ENCODE data around the gene RIMBP2. TPM values are rescaled to one million over a fixed set of nuclear protein-coding genes. Genes with fewer than 3 reads are reported as not detected.

Gene RIMBP2
- total and polyA plus RNA-seq, 2 experiments from 2014 or later: 0.31 to 0.37 TPM

DNA sequence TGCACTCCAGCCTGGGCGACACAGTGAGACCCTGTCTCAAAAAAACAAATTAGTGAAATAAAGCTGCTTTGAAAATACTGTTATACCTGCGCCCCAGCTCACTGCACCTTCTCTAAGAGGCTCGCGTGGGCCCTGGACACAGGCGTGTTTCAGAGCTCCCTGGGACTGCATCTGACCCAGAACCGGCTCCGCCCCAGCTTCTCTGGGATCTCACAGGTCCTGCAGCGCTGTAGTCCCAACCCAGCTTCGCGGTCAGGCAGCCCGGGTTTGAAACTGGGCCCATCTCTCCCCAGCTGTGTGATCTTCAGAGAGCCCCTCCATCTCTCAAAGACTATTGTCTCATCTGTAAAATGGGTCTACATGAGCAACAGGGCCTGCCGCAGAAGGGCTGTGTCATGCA lies 7.5 kb downstream of the RIMBP2 start:
- Mint-ChIP-seq H3K9me3 (peaks cover 86% of the 10 kb centered on the region), H3K4me1 (peaks cover 7% of the 10 kb centered on the region; the same call in 2 of the 3 replicates), H3K27ac (no peak overlapping the region), H3K36me3 (ENCODE audit: low read depth) (peaks cover 35% of the 10 kb centered on the region), H3K27me3 (ENCODE audit: insufficient read depth, low read depth, poor library complexity) (peaks cover 20% of the 10 kb centered on the region), H3K4me3 (no peak overlapping the region)
- Histone ChIP-seq H3K4me3 (no peak overlapping the region), H3K27me3 (ENCODE audit: insufficient read depth) (peaks cover 16% of the 10 kb centered on the region), H4K20me1 (replicated peaks; ENCODE audit: insufficient read depth) (no peaks in the 10 kb centered on the region), H2AFZ (no peak overlapping the region), H3K4me2 (no peak overlapping the region), H3K27ac (ENCODE audit: low read depth) (no peak overlapping the region), H3F3A (replicated peaks; ENCODE audit: low read depth) (no peaks in the 10 kb centered on the region), H3K36me3 (ENCODE audit: insufficient read depth) (no peaks in the 10 kb centered on the region), H3K4me1 (ENCODE audit: insufficient read depth) (no peaks in the 10 kb centered on the region), H3K79me2 (replicated peaks; ENCODE audit: insufficient read depth) (no peaks in the 10 kb centered on the region), H3K9me2 (ENCODE audit: insufficient read depth) (no peaks in the 10 kb centered on the region)
- no peak for DNase-seq (ENCODE audit: low spot score)
- ATAC-seq: no peak
- TF ChIP-seq POLR2AphosphoS5 (IDR thresholded peaks at IDR 0.05; ENCODE audit: low read depth): no peak
- TF ChIP-seq CREB1 (CRISPR knock-in tag; IDR thresholded peaks at IDR 0.05; ENCODE audit: low read depth): no peak
- TF ChIP-seq EZH2phosphoT487 (IDR thresholded peaks at IDR 0.05; ENCODE audit: unreplicated experiment): no peak
- no peak for TF ChIP-seq ZNF331 (CRISPR knock-in tag; IDR thresholded peaks at IDR 0.05; ENCODE audit: low read depth)
- TF ChIP-seq, protein P1, sequence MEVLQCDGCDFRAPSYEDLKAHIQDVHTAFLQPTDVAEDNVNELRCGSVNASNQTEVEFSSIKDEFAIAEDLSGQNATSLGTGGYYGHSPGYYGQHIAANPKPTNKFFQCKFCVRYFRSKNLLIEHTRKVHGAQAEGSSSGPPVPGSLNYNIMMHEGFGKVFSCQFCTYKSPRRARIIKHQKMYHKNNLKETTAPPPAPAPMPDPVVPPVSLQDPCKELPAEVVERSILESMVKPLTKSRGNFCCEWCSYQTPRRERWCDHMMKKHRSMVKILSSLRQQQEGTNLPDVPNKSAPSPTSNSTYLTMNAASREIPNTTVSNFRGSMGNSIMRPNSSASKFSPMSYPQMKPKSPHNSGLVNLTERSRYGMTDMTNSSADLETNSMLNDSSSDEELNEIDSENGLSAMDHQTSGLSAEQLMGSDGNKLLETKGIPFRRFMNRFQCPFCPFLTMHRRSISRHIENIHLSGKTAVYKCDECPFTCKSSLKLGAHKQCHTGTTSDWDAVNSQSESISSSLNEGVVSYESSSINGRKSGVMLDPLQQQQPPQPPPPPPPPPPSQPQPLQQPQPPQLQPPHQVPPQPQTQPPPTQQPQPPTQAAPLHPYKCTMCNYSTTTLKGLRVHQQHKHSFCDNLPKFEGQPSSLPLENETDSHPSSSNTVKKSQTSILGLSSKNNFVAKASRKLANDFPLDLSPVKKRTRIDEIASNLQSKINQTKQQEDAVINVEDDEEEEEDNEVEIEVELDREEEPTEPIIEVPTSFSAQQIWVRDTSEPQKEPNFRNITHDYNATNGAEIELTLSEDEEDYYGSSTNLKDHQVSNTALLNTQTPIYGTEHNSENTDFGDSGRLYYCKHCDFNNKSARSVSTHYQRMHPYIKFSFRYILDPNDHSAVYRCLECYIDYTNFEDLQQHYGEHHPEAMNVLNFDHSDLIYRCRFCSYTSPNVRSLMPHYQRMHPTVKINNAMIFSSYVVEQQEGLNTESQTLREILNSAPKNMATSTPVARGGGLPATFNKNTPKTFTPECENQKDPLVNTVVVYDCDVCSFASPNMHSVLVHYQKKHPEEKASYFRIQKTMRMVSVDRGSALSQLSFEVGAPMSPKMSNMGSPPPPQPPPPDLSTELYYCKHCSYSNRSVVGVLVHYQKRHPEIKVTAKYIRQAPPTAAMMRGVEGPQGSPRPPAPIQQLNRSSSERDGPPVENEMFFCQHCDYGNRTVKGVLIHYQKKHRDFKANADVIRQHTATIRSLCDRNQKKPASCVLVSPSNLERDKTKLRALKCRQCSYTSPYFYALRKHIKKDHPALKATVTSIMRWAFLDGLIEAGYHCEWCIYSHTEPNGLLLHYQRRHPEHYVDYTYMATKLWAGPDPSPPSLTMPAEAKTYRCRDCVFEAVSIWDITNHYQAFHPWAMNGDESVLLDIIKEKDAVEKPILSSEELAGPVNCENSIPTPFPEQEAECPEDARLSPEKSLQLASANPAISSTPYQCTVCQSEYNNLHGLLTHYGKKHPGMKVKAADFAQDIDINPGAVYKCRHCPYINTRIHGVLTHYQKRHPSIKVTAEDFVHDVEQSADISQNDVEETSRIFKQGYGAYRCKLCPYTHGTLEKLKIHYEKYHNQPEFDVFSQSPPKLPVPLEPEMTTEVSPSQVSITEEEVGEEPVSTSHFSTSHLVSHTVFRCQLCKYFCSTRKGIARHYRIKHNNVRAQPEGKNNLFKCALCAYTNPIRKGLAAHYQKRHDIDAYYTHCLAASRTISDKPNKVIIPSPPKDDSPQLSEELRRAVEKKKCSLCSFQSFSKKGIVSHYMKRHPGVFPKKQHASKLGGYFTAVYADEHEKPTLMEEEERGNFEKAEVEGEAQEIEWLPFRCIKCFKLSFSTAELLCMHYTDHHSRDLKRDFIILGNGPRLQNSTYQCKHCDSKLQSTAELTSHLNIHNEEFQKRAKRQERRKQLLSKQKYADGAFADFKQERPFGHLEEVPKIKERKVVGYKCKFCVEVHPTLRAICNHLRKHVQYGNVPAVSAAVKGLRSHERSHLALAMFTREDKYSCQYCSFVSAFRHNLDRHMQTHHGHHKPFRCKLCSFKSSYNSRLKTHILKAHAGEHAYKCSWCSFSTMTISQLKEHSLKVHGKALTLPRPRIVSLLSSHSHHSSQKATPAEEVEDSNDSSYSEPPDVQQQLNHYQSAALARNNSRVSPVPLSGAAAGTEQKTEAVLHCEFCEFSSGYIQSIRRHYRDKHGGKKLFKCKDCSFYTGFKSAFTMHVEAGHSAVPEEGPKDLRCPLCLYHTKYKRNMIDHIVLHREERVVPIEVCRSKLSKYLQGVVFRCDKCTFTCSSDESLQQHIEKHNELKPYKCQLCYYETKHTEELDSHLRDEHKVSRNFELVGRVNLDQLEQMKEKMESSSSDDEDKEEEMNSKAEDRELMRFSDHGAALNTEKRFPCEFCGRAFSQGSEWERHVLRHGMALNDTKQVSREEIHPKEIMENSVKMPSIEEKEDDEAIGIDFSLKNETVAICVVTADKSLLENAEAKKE (CRISPR knock-in tag; IDR thresholded peaks at IDR 0.05): no peak
- TF ChIP-seq, protein P2, sequence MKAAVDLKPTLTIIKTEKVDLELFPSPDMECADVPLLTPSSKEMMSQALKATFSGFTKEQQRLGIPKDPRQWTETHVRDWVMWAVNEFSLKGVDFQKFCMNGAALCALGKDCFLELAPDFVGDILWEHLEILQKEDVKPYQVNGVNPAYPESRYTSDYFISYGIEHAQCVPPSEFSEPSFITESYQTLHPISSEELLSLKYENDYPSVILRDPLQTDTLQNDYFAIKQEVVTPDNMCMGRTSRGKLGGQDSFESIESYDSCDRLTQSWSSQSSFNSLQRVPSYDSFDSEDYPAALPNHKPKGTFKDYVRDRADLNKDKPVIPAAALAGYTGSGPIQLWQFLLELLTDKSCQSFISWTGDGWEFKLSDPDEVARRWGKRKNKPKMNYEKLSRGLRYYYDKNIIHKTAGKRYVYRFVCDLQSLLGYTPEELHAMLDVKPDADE (IDR thresholded peaks at IDR 0.05): no peak
- TF ChIP-seq JUNB (IDR thresholded peaks at IDR 0.05; ENCODE audit: unreplicated experiment): no peak
- TF ChIP-seq, protein P3, sequence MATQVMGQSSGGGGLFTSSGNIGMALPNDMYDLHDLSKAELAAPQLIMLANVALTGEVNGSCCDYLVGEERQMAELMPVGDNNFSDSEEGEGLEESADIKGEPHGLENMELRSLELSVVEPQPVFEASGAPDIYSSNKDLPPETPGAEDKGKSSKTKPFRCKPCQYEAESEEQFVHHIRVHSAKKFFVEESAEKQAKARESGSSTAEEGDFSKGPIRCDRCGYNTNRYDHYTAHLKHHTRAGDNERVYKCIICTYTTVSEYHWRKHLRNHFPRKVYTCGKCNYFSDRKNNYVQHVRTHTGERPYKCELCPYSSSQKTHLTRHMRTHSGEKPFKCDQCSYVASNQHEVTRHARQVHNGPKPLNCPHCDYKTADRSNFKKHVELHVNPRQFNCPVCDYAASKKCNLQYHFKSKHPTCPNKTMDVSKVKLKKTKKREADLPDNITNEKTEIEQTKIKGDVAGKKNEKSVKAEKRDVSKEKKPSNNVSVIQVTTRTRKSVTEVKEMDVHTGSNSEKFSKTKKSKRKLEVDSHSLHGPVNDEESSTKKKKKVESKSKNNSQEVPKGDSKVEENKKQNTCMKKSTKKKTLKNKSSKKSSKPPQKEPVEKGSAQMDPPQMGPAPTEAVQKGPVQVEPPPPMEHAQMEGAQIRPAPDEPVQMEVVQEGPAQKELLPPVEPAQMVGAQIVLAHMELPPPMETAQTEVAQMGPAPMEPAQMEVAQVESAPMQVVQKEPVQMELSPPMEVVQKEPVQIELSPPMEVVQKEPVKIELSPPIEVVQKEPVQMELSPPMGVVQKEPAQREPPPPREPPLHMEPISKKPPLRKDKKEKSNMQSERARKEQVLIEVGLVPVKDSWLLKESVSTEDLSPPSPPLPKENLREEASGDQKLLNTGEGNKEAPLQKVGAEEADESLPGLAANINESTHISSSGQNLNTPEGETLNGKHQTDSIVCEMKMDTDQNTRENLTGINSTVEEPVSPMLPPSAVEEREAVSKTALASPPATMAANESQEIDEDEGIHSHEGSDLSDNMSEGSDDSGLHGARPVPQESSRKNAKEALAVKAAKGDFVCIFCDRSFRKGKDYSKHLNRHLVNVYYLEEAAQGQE (IDR thresholded peaks at IDR 0.05; ENCODE audit: unreplicated experiment): no peak
- TF ChIP-seq EZH2 (IDR thresholded peaks at IDR 0.05; ENCODE audit: low read depth, unreplicated experiment): no peak
- TF ChIP-seq, protein P4, sequence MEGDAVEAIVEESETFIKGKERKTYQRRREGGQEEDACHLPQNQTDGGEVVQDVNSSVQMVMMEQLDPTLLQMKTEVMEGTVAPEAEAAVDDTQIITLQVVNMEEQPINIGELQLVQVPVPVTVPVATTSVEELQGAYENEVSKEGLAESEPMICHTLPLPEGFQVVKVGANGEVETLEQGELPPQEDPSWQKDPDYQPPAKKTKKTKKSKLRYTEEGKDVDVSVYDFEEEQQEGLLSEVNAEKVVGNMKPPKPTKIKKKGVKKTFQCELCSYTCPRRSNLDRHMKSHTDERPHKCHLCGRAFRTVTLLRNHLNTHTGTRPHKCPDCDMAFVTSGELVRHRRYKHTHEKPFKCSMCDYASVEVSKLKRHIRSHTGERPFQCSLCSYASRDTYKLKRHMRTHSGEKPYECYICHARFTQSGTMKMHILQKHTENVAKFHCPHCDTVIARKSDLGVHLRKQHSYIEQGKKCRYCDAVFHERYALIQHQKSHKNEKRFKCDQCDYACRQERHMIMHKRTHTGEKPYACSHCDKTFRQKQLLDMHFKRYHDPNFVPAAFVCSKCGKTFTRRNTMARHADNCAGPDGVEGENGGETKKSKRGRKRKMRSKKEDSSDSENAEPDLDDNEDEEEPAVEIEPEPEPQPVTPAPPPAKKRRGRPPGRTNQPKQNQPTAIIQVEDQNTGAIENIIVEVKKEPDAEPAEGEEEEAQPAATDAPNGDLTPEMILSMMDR (conservative IDR thresholded peaks at IDR 0.05; ENCODE audit: low read depth in 2 of 2): no peak
- TF ChIP-seq NANOG (IDR thresholded peaks at IDR 0.05; ENCODE audit: borderline replicate concordance): no peak
